Epithelial cell of esophagus (primary cell): ENCODE results near the gene TRIM37.

Experiments used
- DNase-seq: peaks from one replicate; pipeline ENCODE4 v3.0.0; 2010; ENCODE audit warnings: low read depth
- H3K4me3 ChIP-seq: 2 replicates; pipeline ENCODE4 v1.5.1; 2011; ENCODE audit warnings: mild to moderate bottlenecking, low read length, control low read depth
- TF ChIP-seq, protein P1 (sequence below): IDR thresholded peaks from 2 replicates; pipeline ENCODE4 v1.5.1; 2011; ENCODE audit warnings: low read depth, mild to moderate bottlenecking, low read length, control low read depth, inconsistent platforms; ENCODE audit not compliant: insufficient read depth; ENCODE audit errors: missing control alignments

The TRIM37 gene

DNA sequence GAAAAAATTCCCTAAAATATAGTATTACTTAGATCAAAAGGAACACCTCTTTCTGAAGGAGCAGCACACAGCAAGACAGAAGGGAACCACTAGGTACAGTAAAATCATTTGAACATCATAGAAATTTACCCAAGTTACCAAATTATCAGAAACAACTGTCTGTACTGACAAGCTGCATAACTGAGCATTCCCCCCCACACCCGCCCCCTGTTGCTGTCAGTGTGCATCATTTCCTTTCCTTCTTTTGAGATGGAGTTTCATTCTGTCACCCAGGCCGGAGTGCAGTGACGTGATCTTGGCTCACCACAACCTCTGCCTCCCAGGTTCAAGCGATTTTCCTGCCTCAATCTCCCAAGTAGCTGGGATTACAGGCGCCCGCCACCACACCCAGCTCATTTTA, 120.7 kb downstream of the TRIM37 start:
- H3K4me3 ChIP-seq: no peak overlapping the region
- no peak for DNase-seq
- TF ChIP-seq, protein P1, sequence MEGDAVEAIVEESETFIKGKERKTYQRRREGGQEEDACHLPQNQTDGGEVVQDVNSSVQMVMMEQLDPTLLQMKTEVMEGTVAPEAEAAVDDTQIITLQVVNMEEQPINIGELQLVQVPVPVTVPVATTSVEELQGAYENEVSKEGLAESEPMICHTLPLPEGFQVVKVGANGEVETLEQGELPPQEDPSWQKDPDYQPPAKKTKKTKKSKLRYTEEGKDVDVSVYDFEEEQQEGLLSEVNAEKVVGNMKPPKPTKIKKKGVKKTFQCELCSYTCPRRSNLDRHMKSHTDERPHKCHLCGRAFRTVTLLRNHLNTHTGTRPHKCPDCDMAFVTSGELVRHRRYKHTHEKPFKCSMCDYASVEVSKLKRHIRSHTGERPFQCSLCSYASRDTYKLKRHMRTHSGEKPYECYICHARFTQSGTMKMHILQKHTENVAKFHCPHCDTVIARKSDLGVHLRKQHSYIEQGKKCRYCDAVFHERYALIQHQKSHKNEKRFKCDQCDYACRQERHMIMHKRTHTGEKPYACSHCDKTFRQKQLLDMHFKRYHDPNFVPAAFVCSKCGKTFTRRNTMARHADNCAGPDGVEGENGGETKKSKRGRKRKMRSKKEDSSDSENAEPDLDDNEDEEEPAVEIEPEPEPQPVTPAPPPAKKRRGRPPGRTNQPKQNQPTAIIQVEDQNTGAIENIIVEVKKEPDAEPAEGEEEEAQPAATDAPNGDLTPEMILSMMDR: no peak

DNA sequence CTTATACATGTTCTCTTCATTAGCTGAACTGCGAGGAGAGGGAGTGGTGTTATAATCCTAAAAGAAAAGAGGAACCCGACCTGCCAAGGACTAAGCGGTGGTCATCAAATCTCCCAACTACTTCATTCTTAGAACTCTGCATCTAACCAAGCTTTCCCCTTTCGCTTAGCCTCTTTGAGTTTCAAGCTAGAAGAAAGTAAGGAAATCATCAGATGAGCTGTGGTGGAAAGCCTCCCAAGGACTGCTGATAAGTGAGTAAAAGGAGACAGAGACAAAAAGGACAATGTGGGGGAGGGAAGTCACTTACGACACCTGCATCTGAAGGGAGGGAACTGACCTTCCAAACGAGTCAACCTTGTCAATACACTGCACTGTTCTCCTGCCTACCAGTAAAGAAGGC, 121.3 kb downstream of the TRIM37 start:
- H3K4me3 ChIP-seq: no peak overlapping the region
- no peak for DNase-seq
- TF ChIP-seq, protein P1: no peak

DNA sequence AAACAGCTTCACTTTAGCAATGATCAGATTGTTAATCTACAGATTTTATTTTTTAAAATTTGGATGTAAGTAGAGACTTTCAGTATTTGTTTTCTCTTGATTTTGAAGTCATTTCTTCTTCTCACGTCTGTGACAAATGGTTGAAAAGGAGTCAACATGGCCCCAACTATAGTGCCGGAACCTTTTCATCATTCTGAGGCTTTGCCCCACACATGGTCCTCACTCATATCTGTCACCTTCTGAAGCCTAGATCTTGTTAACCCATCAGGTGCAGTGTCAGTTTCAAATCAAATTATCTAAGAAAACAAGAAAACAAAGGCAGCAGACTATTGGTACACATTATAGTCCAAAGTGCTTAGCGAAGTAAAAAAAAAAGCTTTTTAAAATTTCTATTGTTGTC, 124.1 kb downstream of the TRIM37 start:
- DNase-seq: no peak
- H3K4me3 ChIP-seq: no peak overlapping the region
- TF ChIP-seq, protein P1: no peak

DNA sequence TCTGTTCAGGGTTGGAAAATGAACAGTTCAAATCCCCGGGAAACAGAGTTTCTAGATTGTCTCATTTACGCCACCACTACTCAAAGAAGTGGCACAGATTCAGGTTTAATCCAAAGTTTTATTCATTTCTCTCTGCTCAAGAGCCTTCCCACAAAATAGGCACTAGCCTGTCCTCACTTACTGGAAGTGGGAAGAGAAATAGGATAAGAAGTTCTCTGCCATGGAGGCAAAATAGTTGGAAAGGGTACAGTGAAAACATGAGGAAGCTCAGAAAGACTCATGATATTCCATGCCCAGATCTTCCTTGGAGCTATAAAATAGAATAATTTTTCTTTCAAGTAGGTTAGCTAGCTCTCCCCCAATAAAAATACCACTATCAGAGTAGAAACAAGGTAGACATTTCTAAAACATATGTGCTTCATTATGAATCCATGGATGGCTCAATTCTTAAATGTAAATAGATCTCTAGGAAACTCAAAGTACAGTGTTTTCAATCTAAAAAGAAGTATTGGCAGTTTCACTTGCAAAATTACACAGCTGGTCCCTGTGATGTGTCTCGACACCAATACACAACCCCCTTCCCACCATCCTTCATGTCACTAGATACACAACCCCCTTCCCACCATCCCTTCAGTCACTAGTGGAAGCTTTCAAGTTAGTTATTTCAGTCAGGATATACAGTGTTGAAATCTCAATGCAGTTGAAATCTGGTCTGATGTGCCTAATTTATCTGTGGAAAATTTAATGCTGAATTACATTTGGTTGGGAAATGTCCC, 125.8 kb downstream of the TRIM37 start:
- no peak for DNase-seq
- TF ChIP-seq, protein P1: no peak

DNA sequence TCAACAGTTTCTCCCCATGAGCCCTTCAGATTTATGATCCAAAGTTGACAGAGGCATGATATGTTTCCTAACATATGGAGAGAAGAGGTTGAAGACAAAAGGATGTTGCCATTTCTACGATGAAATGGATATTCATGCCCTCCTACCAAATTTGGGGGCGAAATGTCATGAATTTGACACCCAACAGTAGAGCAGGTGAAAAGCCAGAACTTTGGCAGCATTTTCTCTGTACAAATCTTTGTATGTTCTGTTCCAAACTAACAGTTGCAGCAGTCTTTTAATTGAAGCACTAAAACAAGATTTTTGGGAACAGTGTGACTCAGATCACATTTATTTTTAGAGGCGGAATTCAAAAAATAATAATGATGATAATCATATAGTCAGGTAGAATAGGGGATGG, 130.1 kb downstream of the TRIM37 start:
- H3K4me3 ChIP-seq: no peak overlapping the region
- TF ChIP-seq, protein P1: no peak
- DNase-seq: no peak

More for the DNA sequence above, 125.8 kb downstream of the TRIM37 start:
- H3K4me3 ChIP-seq: no peak overlapping the region

DNA sequence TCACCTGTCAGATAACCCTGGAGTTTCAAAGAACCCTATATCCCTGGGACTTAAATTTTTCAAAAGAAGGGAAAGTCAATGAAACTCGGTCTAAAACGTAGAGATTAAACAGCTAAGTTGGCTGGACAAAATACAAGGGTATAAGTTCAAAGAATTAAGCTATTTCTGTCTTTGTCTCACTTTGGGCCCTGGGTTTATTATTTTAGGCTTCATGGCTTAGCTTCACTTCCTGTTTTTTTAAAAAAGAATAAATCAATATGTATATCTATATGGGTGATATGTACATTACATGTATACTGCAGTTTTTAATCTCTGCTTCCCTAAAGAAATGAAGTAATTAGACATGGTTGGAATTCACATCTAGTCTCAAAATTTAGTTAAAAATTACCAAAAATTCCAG, 132.3 kb downstream of the TRIM37 start:
- TF ChIP-seq, protein P1: no peak
- H3K4me3 ChIP-seq: no peak overlapping the region
- no peak for DNase-seq

DNA sequence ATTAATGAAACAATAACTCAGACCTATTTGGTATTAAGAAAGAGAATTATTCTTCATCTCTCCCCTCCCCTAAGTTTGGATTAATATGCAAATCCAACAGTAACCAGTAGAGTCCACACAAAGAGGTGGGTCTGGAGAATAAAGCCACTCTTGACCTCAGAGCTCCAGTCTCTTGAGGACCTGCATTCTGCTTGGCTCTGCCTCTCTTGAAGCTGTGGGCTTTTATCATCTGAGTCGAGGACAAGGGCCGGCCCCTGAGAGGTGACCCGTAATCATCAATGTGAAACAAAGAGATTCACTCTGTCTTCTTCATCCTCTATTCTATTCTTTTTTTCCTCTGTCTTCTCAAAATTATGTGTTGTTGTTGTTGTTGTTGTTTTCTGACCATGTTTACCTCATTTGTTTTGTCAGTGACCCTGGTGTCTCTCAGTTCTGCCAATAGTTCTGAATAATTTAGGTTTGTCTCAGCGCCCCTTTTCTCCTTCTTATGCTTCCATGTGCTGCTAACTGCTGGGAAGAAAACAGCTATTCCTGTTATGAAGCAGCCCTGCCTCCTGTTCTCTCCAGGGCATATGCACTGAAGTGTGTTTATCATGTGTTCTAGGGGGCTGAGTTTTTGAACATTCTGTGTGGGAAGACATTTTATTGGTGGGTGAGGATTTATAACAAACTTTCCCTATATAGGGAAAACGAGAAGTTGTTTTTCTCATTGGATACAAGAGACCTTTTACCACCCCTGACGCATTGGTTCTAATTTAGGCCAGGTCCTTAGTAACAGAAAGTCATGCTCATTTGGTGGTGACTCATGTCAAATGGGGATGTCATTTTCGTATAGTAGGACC, 135.8 kb downstream of the TRIM37 start:
- H3K4me3 ChIP-seq: no peak overlapping the region
- no peak for DNase-seq
- TF ChIP-seq, protein P1: no peak
